ENCODE results near the gene CRLF3. TPM values are rescaled to one million over a fixed set of nuclear protein-coding genes. Genes with fewer than 3 reads are reported as not detected.
"Not testable (repeated sequence)": the region's sequence is repeated elsewhere in the genome, so short reads cannot be mapped to it uniquely, and the experiment has no call there.

CRLF3 gene
- total and polyA plus RNA-seq, 9 donors: 7.4 to 14.7 (median 10.9) TPM

DNA sequence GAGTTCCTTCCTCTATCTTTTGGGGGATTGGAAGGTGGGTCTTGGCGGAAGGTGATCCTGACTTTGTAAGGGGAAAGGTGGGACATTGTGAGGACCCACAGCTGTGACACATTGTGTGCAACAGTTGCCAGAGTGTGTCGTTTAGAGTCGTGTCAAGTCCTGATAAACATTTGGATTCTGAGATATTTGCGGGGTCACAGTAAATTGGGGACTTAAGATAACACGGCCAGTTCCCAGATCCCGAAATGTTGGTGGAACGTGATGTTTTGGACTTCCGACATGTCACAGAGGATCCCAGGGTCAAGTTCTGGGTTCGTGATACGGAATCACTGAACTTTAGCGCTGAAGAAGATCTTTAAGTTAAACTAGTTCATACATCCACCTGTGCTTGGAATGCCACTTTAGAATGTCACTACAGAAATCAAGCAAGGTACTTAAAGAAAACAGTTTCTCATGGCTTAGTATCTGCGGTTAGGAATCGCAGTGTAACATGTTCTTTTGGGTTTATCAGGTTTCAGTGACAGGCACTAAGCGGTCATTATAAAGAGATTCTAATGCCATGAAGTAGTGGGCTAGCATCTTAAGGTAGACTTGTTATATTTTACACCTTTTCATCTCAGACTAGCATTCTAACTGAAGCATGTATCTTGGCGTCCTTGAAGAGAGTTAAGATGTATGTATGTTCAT is 8.1 kb upstream of the CRLF3 start:
- peaks cover 6% of the 10 kb centered on the region for H3K36me3 ChIP-seq (ENCODE audit: control insufficient read depth, insufficient read depth, low read length)
- no peaks in the 10 kb centered on the region for H3K27me3 ChIP-seq (ENCODE audit: control insufficient read depth, insufficient read depth, low read length)
- peaks cover 8% of the 10 kb centered on the region for H3K4me1 ChIP-seq (ENCODE audit: control insufficient read depth, insufficient read depth, low read length)
- peak; percentile 11 for DNase-seq
- peak overlapping the region; percentile 92 for H3K4me3 ChIP-seq (ENCODE audit: low read length)
- no peak overlapping the region for H3K27ac ChIP-seq (ENCODE audit: low read length)
- 2% methylated on average over 10 of the region's 15 CpGs for whole genome bisulfite sequencing (ENCODE audit: insufficient coverage)
- H3K9me3 ChIP-seq (replicated peaks; ENCODE audit: control insufficient read depth, low read depth, low read length): no peaks in the 10 kb centered on the region

- under 1% methylated on average over 55 of the region's 59 CpGs for WGBS (ENCODE audit: insufficient coverage)
- H3K4me1 ChIP-seq (ENCODE audit: control insufficient read depth, insufficient read depth, low read length): peaks cover 8% of the 10 kb centered on the region
- DNase-seq: peak; percentile 97
- peak within 1 kb of the TSS; percentile 81 for H3K27ac ChIP-seq (ENCODE audit: low read length)
- no peaks in the 10 kb centered on the region for H3K9me3 ChIP-seq (replicated peaks; ENCODE audit: control insufficient read depth, low read depth, low read length)
- H3K36me3 ChIP-seq (ENCODE audit: control insufficient read depth, insufficient read depth, low read length): peaks cover 2% of the 10 kb centered on the region
- H3K27me3 ChIP-seq (ENCODE audit: control insufficient read depth, insufficient read depth, low read length): no peaks in the 10 kb centered on the region
- H3K4me3 ChIP-seq (ENCODE audit: low read length): peak within 1 kb of the TSS; percentile 92
These were observed 7.4 kb upstream of the CRLF3 start, which contains the start of gene ATAD5 for GRCh38 chr17:30831663-30832437. ATAD5 (plus strand) TSS chr17:30831966; CDS start chr17:30832348, 382 bp downstream.

DNA sequence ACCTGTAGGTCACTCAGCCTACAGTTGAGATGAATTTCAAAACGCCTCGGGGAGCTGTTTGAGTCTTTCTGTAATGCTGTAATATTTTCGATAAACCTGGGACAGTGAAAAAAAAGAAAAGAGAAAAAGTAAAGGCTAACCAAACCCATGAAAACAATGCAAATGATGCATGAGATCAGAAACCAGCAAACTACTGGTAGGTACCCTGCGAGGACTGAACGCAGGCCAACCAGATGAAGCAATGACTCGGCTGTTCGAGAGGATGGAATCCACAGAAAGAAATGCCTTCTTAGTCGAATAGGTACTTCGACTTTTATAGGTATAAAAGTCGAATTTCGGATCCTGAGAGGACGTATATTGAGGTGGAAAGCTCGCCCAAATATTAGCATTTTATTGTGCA is 6.8 kb upstream of the CRLF3 start:
- peak; percentile 34 for DNase-seq
- Histone ChIP-seq H3K27ac (ENCODE audit: low read length) (peak overlapping the region; percentile 20), H3K27me3 (ENCODE audit: control insufficient read depth, insufficient read depth, low read length) (no peaks in the 10 kb centered on the region)

DNA sequence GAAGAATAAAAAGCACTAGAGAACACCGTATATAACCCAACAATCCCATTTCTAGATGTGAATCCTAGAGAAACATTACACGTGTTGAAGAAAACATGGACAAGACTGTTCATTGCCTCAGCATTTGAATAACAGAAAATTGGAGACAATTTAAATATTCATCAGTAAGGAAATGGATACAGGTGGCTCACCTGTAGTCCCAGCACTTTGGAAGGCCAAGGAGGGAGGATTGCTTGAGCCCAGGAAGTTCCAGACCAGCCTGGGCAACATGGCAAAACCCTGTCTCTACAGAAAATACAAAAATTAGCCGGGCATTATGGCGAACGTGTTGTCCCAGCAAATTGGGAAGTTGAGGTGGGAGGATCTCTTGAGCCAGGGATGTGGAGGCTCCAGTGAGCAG is 4.5 kb upstream of the CRLF3 start:
- no peak overlapping the region for H3K27ac ChIP-seq (ENCODE audit: low read length)
- no peak for DNase-seq
- WGBS (ENCODE audit: insufficient coverage): no CpG with 5 or more reads among the region's 5 CpGs
- no peak overlapping the region for H3K4me3 ChIP-seq (ENCODE audit: low read length)
- H3K27me3 ChIP-seq (ENCODE audit: control insufficient read depth, insufficient read depth, low read length): no peaks in the 10 kb centered on the region
- no peaks in the 10 kb centered on the region for H3K9me3 ChIP-seq (replicated peaks; ENCODE audit: control insufficient read depth, low read depth, low read length)
- H3K4me1 ChIP-seq (ENCODE audit: control insufficient read depth, insufficient read depth, low read length): peaks cover 20% of the 10 kb centered on the region
- H3K36me3 ChIP-seq (ENCODE audit: control insufficient read depth, insufficient read depth, low read length): no peaks in the 10 kb centered on the region

More for the DNA sequence above, 6.8 kb upstream of the CRLF3 start:
- WGBS (ENCODE audit: insufficient coverage): 29% methylated on average over 6 of the region's 13 CpGs
- Histone ChIP-seq H3K4me1 (ENCODE audit: control insufficient read depth, insufficient read depth, low read length) (peaks cover 8% of the 10 kb centered on the region), H3K4me3 (ENCODE audit: low read length) (peak overlapping the region; percentile 92), H3K36me3 (ENCODE audit: control insufficient read depth, insufficient read depth, low read length) (no peaks in the 10 kb centered on the region), H3K9me3 (replicated peaks; ENCODE audit: control insufficient read depth, low read depth, low read length) (no peaks in the 10 kb centered on the region)

GRCh38 chr17:30827082-30827481 is 2.6 kb upstream of the CRLF3 start:
- WGBS (ENCODE audit: insufficient coverage): 83% methylated on average over 2 of the region's 6 CpGs
- no peaks in the 10 kb centered on the region for H3K27me3 ChIP-seq (ENCODE audit: control insufficient read depth, insufficient read depth, low read length)
- no peak for DNase-seq
- H3K4me1 ChIP-seq (ENCODE audit: control insufficient read depth, insufficient read depth, low read length): peaks cover 15% of the 10 kb centered on the region
- H3K27ac ChIP-seq (ENCODE audit: low read length): no peak overlapping the region
- no peaks in the 10 kb centered on the region for H3K9me3 ChIP-seq (replicated peaks; ENCODE audit: control insufficient read depth, low read depth, low read length)
- H3K36me3 ChIP-seq (ENCODE audit: control insufficient read depth, insufficient read depth, low read length): no peaks in the 10 kb centered on the region
- H3K4me3 ChIP-seq (ENCODE audit: low read length): no peak overlapping the region

DNA sequence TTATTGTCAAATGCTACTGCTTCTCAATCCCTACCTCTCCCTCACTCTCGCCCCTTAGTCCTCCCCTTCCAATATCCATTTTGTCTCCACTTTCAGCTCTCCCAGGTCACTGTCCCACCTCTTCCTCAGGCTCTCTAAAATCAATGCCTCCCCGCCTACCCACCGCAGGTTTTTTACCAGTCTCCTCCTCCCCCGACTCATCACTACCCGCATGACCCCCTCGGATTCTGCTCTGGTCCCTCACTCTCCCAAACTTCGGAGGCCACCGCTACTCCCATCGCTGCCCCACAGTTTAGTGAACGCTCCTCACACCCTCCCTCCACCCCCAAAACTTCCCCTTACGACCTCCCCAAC is 513 bp downstream of the CRLF3 start:
- peaks cover 12% of the 10 kb centered on the region for H3K4me1 ChIP-seq (ENCODE audit: control insufficient read depth, insufficient read depth, low read length)
- peak overlapping the region; percentile 87 for H3K27ac ChIP-seq (ENCODE audit: low read length)
- no peaks in the 10 kb centered on the region for H3K36me3 ChIP-seq (ENCODE audit: control insufficient read depth, insufficient read depth, low read length)
- H3K4me3 ChIP-seq (ENCODE audit: low read length): peak overlapping the region; percentile 94
- H3K9me3 ChIP-seq (replicated peaks; ENCODE audit: control insufficient read depth, low read depth, low read length): no peaks in the 10 kb centered on the region
- no peaks in the 10 kb centered on the region for H3K27me3 ChIP-seq (ENCODE audit: control insufficient read depth, insufficient read depth, low read length)
- under 1% methylated on average over 11 of the region's 11 CpGs for WGBS (ENCODE audit: insufficient coverage)
- no peak for DNase-seq

GRCh38 chr17:30823421-30823820 is 1.1 kb downstream of the CRLF3 start:
- no peak for DNase-seq
- H3K27ac ChIP-seq (ENCODE audit: low read length): no peak overlapping the region
- no CpG with 5 or more reads among the region's 7 CpGs for WGBS (ENCODE audit: insufficient coverage)
- H3K4me1 ChIP-seq (ENCODE audit: control insufficient read depth, insufficient read depth, low read length): peaks cover 12% of the 10 kb centered on the region
- peak overlapping the region; percentile 94 for H3K4me3 ChIP-seq (ENCODE audit: low read length)
- no peaks in the 10 kb centered on the region for H3K36me3 ChIP-seq (ENCODE audit: control insufficient read depth, insufficient read depth, low read length)
- no peaks in the 10 kb centered on the region for H3K9me3 ChIP-seq (replicated peaks; ENCODE audit: control insufficient read depth, low read depth, low read length)
- no peaks in the 10 kb centered on the region for H3K27me3 ChIP-seq (ENCODE audit: control insufficient read depth, insufficient read depth, low read length)

DNA sequence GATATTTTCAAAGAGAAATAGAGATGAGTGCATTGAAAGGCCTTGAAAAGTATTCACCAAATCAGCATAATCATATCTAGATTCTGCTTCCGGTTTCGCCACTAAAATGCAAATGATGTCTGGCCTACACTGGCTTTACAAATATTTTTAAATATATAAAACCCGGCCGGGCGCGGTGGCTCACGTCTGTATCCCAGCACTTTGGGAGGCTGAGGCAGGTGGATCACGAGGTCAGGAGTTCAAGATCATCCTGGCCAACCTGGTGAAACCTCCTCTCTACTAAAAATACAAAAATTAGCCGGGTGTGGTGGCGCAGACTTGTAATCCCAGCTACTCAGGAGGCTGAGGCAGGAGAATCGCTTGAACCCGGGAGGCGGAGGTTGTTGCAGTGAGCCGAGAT is 1.6 kb downstream of the CRLF3 start:
- DNase-seq; H3K4me3 ChIP-seq (ENCODE audit: low read length); H3K36me3 ChIP-seq (ENCODE audit: control insufficient read depth, insufficient read depth, low read length); H3K27ac ChIP-seq (ENCODE audit: low read length); H3K27me3 ChIP-seq (ENCODE audit: control insufficient read depth, insufficient read depth, low read length); H3K9me3 ChIP-seq (replicated peaks; ENCODE audit: control insufficient read depth, low read depth, low read length): not testable (repeated sequence)
- WGBS (ENCODE audit: insufficient coverage): 84% methylated on average over 9 of the region's 14 CpGs
- peaks cover 12% of the 10 kb centered on the region for H3K4me1 ChIP-seq (ENCODE audit: control insufficient read depth, insufficient read depth, low read length)

GRCh38 chr17:30821871-30822723 is 2.4 kb downstream of the CRLF3 start:
- WGBS (ENCODE audit: insufficient coverage): no CpG with 5 or more reads among the region's 9 CpGs
- H3K4me3 ChIP-seq (ENCODE audit: low read length): no peak overlapping the region

More at GRCh38 chr17:30821871-30822723, 2.4 kb downstream of the CRLF3 start:
- H3K27ac ChIP-seq (ENCODE audit: low read length): no peak overlapping the region
- no peaks in the 10 kb centered on the region for H3K36me3 ChIP-seq (ENCODE audit: control insufficient read depth, insufficient read depth, low read length)
- no peaks in the 10 kb centered on the region for H3K27me3 ChIP-seq (ENCODE audit: control insufficient read depth, insufficient read depth, low read length)
- DNase-seq: no peak
- no peaks in the 10 kb centered on the region for H3K9me3 ChIP-seq (replicated peaks; ENCODE audit: control insufficient read depth, low read depth, low read length)
- peaks cover 12% of the 10 kb centered on the region for H3K4me1 ChIP-seq (ENCODE audit: control insufficient read depth, insufficient read depth, low read length)
